Mesodermal cell (in vitro differentiated cells): ENCODE data around the gene SOX5.
"Not testable (repeated sequence)": the region's sequence is repeated elsewhere in the genome, so short reads cannot be mapped to it uniquely, and the experiment has no call there.

Experiments used
- H3K27ac ChIP-seq: 2 replicates; pipeline ENCODE4 v1.7.0; 2013; ENCODE audit warnings: mild to moderate bottlenecking, low read depth, low read length, moderate library complexity; ENCODE audit not compliant: severe bottlenecking
- H3K36me3 ChIP-seq: 2 replicates; pipeline ENCODE4 v1.7.1; 2013; ENCODE audit warnings: mild to moderate bottlenecking, low read length, moderate library complexity; ENCODE audit not compliant: control insufficient read depth, insufficient read depth
- H3K4me1 ChIP-seq: one replicate; pipeline ENCODE4 v1.7.1; 2013; ENCODE audit warnings: mild to moderate bottlenecking, low read length; ENCODE audit not compliant: insufficient read depth, control insufficient read depth, poor library complexity, severe bottlenecking
- H3K4me3 ChIP-seq: 2 replicates; pipeline ENCODE4 v1.7.0; 2013; ENCODE audit warnings: low read length, control low read depth, mild to moderate bottlenecking; ENCODE audit not compliant: insufficient read depth, poor library complexity, severe bottlenecking; ENCODE audit errors: extremely low read depth
- H3K9me3 ChIP-seq: 2 replicates; pipeline ENCODE4 v1.7.1; 2013; ENCODE audit warnings: mild to moderate bottlenecking, low read length, moderate library complexity; ENCODE audit not compliant: control insufficient read depth
- WGBS, 2 experiments: methylation state at CpG; one replicate each; pipeline ENCODE4 v1.1.5; 2013; ENCODE audit warnings: missing lambda C conversion rate in 2 of 2; ENCODE audit not compliant: insufficient coverage in 2 of 2; 5-methylcytosine and 5-hydroxymethylcytosine counted together

Gene SOX5

GRCh38 chr12:23731493-23731892 lies 218.0 kb downstream of the SOX5 start:
- Histone ChIP-seq H3K27ac (no peak overlapping the region), H3K9me3 (no peaks in the 10 kb centered on the region), H3K4me3 (no peak overlapping the region), H3K36me3 (peaks cover 19% of the 10 kb centered on the region), H3K4me1 (no peaks in the 10 kb centered on the region)
- no CpG with 5 or more reads among the region's 4 CpGs for WGBS, 2 experiments

GRCh38 chr12:23731035-23731434 lies 218.4 kb downstream of the SOX5 start:
- Histone ChIP-seq H3K4me3 (no peak overlapping the region), H3K9me3 (no peaks in the 10 kb centered on the region), H3K4me1 (no peaks in the 10 kb centered on the region), H3K27ac (no peak overlapping the region), H3K36me3 (peaks cover 19% of the 10 kb centered on the region)
- WGBS, 2 experiments, result 93 to 100% methylated on average over 2 to 3 of the region's 3 CpGs

- Histone ChIP-seq H3K36me3 (peaks cover 16% of the 10 kb centered on the region), H3K4me3 (no peak overlapping the region), H3K9me3 (no peaks in the 10 kb centered on the region), H3K27ac (no peak overlapping the region), H3K4me1 (no peaks in the 10 kb centered on the region)
Measured at GRCh38 chr12:23729359-23729758, 220.1 kb downstream of the SOX5 start.

GRCh38 chr12:23726646-23727045 lies 222.8 kb downstream of the SOX5 start:
- H3K27ac ChIP-seq, result no peak overlapping the region
- no peaks in the 10 kb centered on the region for H3K4me1 ChIP-seq
- H3K36me3 ChIP-seq, result peaks cover 11% of the 10 kb centered on the region
- 100% methylated on average over 1 of the region's 2 CpGs; no CpG with 5 or more reads in 1 of the 2 experiments for WGBS, 2 experiments
- H3K4me3 ChIP-seq, result no peak overlapping the region
- H3K9me3 ChIP-seq, result no peaks in the 10 kb centered on the region

GRCh38 chr12:23722655-23723054 lies 226.8 kb downstream of the SOX5 start:
- Histone ChIP-seq H3K4me1 (no peaks in the 10 kb centered on the region), H3K27ac (peak overlapping the region; percentile 26), H3K4me3 (no peak overlapping the region), H3K9me3 (no peaks in the 10 kb centered on the region), H3K36me3 (no peaks in the 10 kb centered on the region)
- WGBS, 2 experiments, result 57 to 60% methylated on average over 5 to 6 of the region's 7 CpGs

- Histone ChIP-seq H3K4me3 (no peak overlapping the region), H3K9me3 (no peaks in the 10 kb centered on the region), H3K4me1 (no peaks in the 10 kb centered on the region), H3K27ac (no peak overlapping the region), H3K36me3 (no peaks in the 10 kb centered on the region)
- WGBS, 2 experiments, result 87 to 100% methylated on average over 2 of the region's 8 CpGs
Measured at GRCh38 chr12:23721268-23721667, 228.2 kb downstream of the SOX5 start.

GRCh38 chr12:23719493-23719892 lies 230.0 kb downstream of the SOX5 start:
- Histone ChIP-seq H3K4me3 (no peak overlapping the region), H3K4me1 (no peaks in the 10 kb centered on the region)
- WGBS, 2 experiments, result no CpG with 5 or more reads among the region's 2 CpGs

GRCh38 chr12:23710361-23710760 lies 239.1 kb downstream of the SOX5 start:
- H3K36me3 ChIP-seq, result not testable (repeated sequence)
- WGBS, 2 experiments, result no CpG with 5 or more reads among the region's 4 CpGs

More at GRCh38 chr12:23719493-23719892, 230.0 kb downstream of the SOX5 start:
- Histone ChIP-seq H3K9me3 (no peaks in the 10 kb centered on the region), H3K27ac (no peak overlapping the region), H3K36me3 (no peaks in the 10 kb centered on the region)

GRCh38 chr12:23708185-23708837 lies 241.2 kb downstream of the SOX5 start:
- 95 to 100% methylated on average over 4 to 5 of the region's 6 CpGs for WGBS, 2 experiments
- Histone ChIP-seq H3K27ac (no peak overlapping the region), H3K4me3 (no peak overlapping the region), H3K9me3 (no peaks in the 10 kb centered on the region), H3K4me1 (no peaks in the 10 kb centered on the region), H3K36me3 (no peaks in the 10 kb centered on the region)

More at GRCh38 chr12:23710361-23710760, 239.1 kb downstream of the SOX5 start:
- H3K9me3 ChIP-seq, H3K4me1 ChIP-seq, H3K27ac ChIP-seq, H3K4me3 ChIP-seq: not testable (repeated sequence)

- no peaks in the 10 kb centered on the region for H3K4me1 ChIP-seq
- no peaks in the 10 kb centered on the region for H3K36me3 ChIP-seq
- WGBS, 2 experiments, result no CpG with 5 or more reads among the region's 5 CpGs
- H3K27ac ChIP-seq, result no peak overlapping the region
- H3K9me3 ChIP-seq, result no peaks in the 10 kb centered on the region
- H3K4me3 ChIP-seq, result no peak overlapping the region
Measured at GRCh38 chr12:23707270-23707669, 242.2 kb downstream of the SOX5 start.

GRCh38 chr12:23704992-23705943 lies 244.2 kb downstream of the SOX5 start:
- Histone ChIP-seq H3K4me1 (no peaks in the 10 kb centered on the region), H3K4me3 (no peak overlapping the region), H3K27ac (no peak overlapping the region), H3K36me3 (no peaks in the 10 kb centered on the region), H3K9me3 (no peaks in the 10 kb centered on the region)
- WGBS, 2 experiments, result 50% methylated on average over 2 of the region's 6 CpGs; no CpG with 5 or more reads in 1 of the 2 experiments
